Esophagus muscularis mucosa (tissue), 4 donors: ENCODE data around the gene CRYGS. TPM values are rescaled to one million over a fixed set of nuclear protein-coding genes. Genes with fewer than 3 reads are reported as not detected.

Source experiments
- DNase-seq: peaks from one replicate; pipeline ENCODE4 v3.0.0-alpha.2; 2017; ENCODE audit errors: extremely low spot score
- H3K27ac ChIP-seq, 4 donors: fragments of 200-600 bp; sonication (generic); replicated peaks in 1 of 4; 1 replicate in 3 of 4; 2 replicates in 1 of 4; pipeline ENCODE4 v1.5.1; 2016 to 2019; ENCODE audit warnings: mild to moderate bottlenecking in 1 of 4
- H3K27me3 ChIP-seq, 4 donors: fragments of 200-600 bp; sonication (generic); one replicate each; pipeline versions ENCODE4 v1.5.1 to v1.6.0; 2016 to 2019
- H3K36me3 ChIP-seq, 4 donors: fragments of 200-600 bp; sonication (generic); one replicate each; pipeline ENCODE4 v1.5.1; 2016 to 2019
- H3K4me1 ChIP-seq, 4 donors: fragments of 200-600 bp; sonication (generic); one replicate each; pipeline ENCODE4 v1.5.1; 2016 to 2019
- H3K4me3 ChIP-seq, 4 donors: fragments of 200-600 bp; sonication (generic); 1 replicate in 2 of 4; 2 replicates in 2 of 4; pipeline ENCODE4 v1.5.1; 2016 to 2019; ENCODE audit warnings: mild to moderate bottlenecking in 4 of 4, moderate library complexity in 1 of 4
- H3K9me3 ChIP-seq, 4 donors: fragments of 200-600 bp; sonication (generic); 1 replicate in 3 of 4; 2 replicates in 1 of 4; pipeline ENCODE4 v1.5.1; 2016 to 2019
- CTCF ChIP-seq, 3 experiments: fragments of 200-600 bp in 2 of 3; fragments of 450-650 bp in 1 of 3; sonication (generic) in 2 of 3; IDR thresholded peaks; one replicate each; pipeline ENCODE4 v1.5.1; 2017 to 2019; ENCODE audit warnings: antibody characterized with exemption in 3 of 3, mild to moderate bottlenecking in 2 of 3, moderate library complexity in 1 of 3
- EP300 ChIP-seq: sonication (generic); formaldehyde crosslinking; IDR thresholded peaks from one replicate; pipeline ENCODE4 v1.6.1; 2017; ENCODE audit warnings: antibody characterized with exemption
- POLR2A ChIP-seq: fragments of 450-650 bp; IDR thresholded peaks from one replicate; pipeline ENCODE4 v1.6.1; 2017; ENCODE audit warnings: antibody characterized with exemption, moderate library complexity, mild to moderate bottlenecking, low read depth
- POLR2AphosphoS5 ChIP-seq, 2 donors: sonication (generic); formaldehyde crosslinking; IDR thresholded peaks; one replicate each; pipeline ENCODE4 v1.6.1; 2017; ENCODE audit warnings: antibody characterized with exemption in 2 of 2
- WGBS: methylation state at CpG from one replicate; pipeline ENCODE4 v1.1.5; 2018; 5-methylcytosine and 5-hydroxymethylcytosine counted together
- intact Hi-C: fragments of 100-400 bp; cut with DNase I; formaldehyde crosslinking; loops from one replicate; pipeline ENCODE4 v1.15.1; 2023
- total RNA-seq, 4 donors: library from RNA; depleted of rRNA; stranded (reverse); fragments of >200 nt; gene quantifications; one replicate each; pipeline versions ENCODE4 v1.1.0 to v1.2.1, GENCODE V29; 2016

Gene CRYGS
- total RNA-seq, 4 donors from 2014 or later, result 0.32 to 2.1 (median 1.6) TPM

- Histone ChIP-seq H3K36me3 (peaks cover 0 to 29% (median 4%) of the 10 kb centered on the region in 4 donors), H3K27ac (peak overlapping the region in 3 of 4 donors; percentile 19 to 62 (median 49)), H3K4me1 (peaks cover 12 to 21% (median 19%) of the 10 kb centered on the region in 4 donors), H3K9me3 (no peaks in the 10 kb centered on the region), H3K27me3 (no peaks in the 10 kb centered on the region), H3K4me3 (peak overlapping the region in 3 of 4 donors; percentile 15 to 34 (median 30))
- WGBS, result 10% methylated on average over 8 of the region's 8 CpGs
- TF ChIP-seq EP300, result no peak
- TF ChIP-seq CTCF (IDR thresholded peaks at IDR 0.05), result peak; percentile 71 to 83 (median 77)
- peak in 1 of 2 donors; percentile 43 for TF ChIP-seq POLR2AphosphoS5 (IDR thresholded peaks at IDR 0.05)
- no peak for TF ChIP-seq POLR2A
- DNase-seq, result peak; percentile 93
- intact Hi-C loops, result loop anchor here (2.0 to 5.0 kb wide), 2 partner anchors 283 to 558 kb away; no protein-coding TSS in a partner anchor
Measured at GRCh38 chr3:186540221-186540834, 3.9 kb downstream of the CRYGS start.

GRCh38 chr3:186538779-186539178 is 5.4 kb downstream of the CRYGS start:
- no peaks in the 10 kb centered on the region for H3K9me3 ChIP-seq
- intact Hi-C loops, result no loop called here
- H3K27ac ChIP-seq, result no peak overlapping the region
- TF ChIP-seq EP300 (no peak), POLR2AphosphoS5 (IDR thresholded peaks at IDR 0.05) (no peak), CTCF (IDR thresholded peaks at IDR 0.05) (no peak), POLR2A (no peak)
- H3K36me3 ChIP-seq, result peaks cover 0 to 16% (median 1%) of the 10 kb centered on the region in 4 donors
- no peak for DNase-seq
- H3K4me1 ChIP-seq, result peaks cover 12 to 21% (median 19%) of the 10 kb centered on the region in 4 donors
- no CpG with 5 or more reads among the region's 3 CpGs for WGBS
- H3K4me3 ChIP-seq, result no peak overlapping the region
- no peaks in the 10 kb centered on the region for H3K27me3 ChIP-seq

- intact Hi-C loops, result no loop called here
- no peaks in the 10 kb centered on the region for H3K27me3 ChIP-seq
- peaks cover 12 to 21% (median 19%) of the 10 kb centered on the region in 4 donors for H3K4me1 ChIP-seq
- DNase-seq, result no peak
- TF ChIP-seq POLR2A (no peak), EP300 (no peak), POLR2AphosphoS5 (IDR thresholded peaks at IDR 0.05) (no peak), CTCF (IDR thresholded peaks at IDR 0.05) (no peak)
- peaks cover 0 to 9% (median 0%) of the 10 kb centered on the region in 4 donors for H3K36me3 ChIP-seq
- H3K27ac ChIP-seq, result no peak overlapping the region
- H3K9me3 ChIP-seq, result no peaks in the 10 kb centered on the region
- no peak overlapping the region for H3K4me3 ChIP-seq
Measured at GRCh38 chr3:186536883-186537844, 7.0 kb downstream of the CRYGS start.

- no peaks in the 10 kb centered on the region for H3K9me3 ChIP-seq
- WGBS, result 91% methylated on average over 6 of the region's 6 CpGs
- H3K27me3 ChIP-seq, result no peaks in the 10 kb centered on the region
- H3K36me3 ChIP-seq, result peaks cover 0 to 8% (median 0%) of the 10 kb centered on the region in 4 donors
- intact Hi-C loops, result no loop called here
- H3K4me3 ChIP-seq, result no peak overlapping the region
- no peak overlapping the region for H3K27ac ChIP-seq
- H3K4me1 ChIP-seq, result peaks cover 8 to 12% (median 9%) of the 10 kb centered on the region in 4 donors
- no peak for DNase-seq
- TF ChIP-seq POLR2AphosphoS5 (IDR thresholded peaks at IDR 0.05) (no peak), POLR2A (no peak), CTCF (IDR thresholded peaks at IDR 0.05) (no peak), EP300 (no peak)
Measured at GRCh38 chr3:186534113-186534669, 10.0 kb downstream of the CRYGS start.
